ENCODE data around the gene LGR5. TPM values are rescaled to one million over a fixed set of nuclear protein-coding genes. Genes with fewer than 3 reads are reported as not detected.

Gene LGR5
- total and polyA plus RNA-seq, 10 of the 15 experiments (the other 5 are each of a cell fraction or from before 2014, with no cell fraction given): 2.1 TPM; not detected in 9

GRCh38 chr12:71499834-71500233 is 60.2 kb downstream of the LGR5 start:
- no peaks in the 10 kb centered on the region for H3K36me3 ChIP-seq (ENCODE audit: control insufficient read depth in 2 of 2, insufficient read depth in 2 of 2, low read length in 1 of 2)
- H3K79me2 ChIP-seq (ENCODE audit: control insufficient read depth, insufficient read depth, low read length): no peaks in the 10 kb centered on the region
- ATAC-seq (no peak), DNase-seq (ENCODE audit: low read depth, low spot score) (no peak), FAIRE-seq (no peak)
- 54% methylated on average over 4 of the region's 4 CpGs for WGBS (ENCODE audit: insufficient coverage, insufficient replicate concordance, low lambda C conversion rate, missing lambda C conversion rate)
- H3K4me2 ChIP-seq (ENCODE audit: control insufficient read depth, insufficient read depth): no peak overlapping the region
- H3K27ac ChIP-seq (ENCODE audit: control insufficient read depth, insufficient read depth): no peak overlapping the region
- in situ Hi-C loops (cut with MboI): no loop called here
- H4K20me1 ChIP-seq (ENCODE audit: control insufficient read depth, insufficient read depth): no peaks in the 10 kb centered on the region
- TF ChIP-seq E2F4 (IDR thresholded peaks at IDR 0.05; ENCODE audit: low read depth, low read length) (no peak), BRCA1 (IDR thresholded peaks at IDR 0.05; ENCODE audit: low read depth, low read length) (no peak), RB1 (IDR thresholded peaks at IDR 0.05; ENCODE audit: borderline replicate concordance) (no peak), EZH2 (IDR thresholded peaks at IDR 0.05; ENCODE audit: borderline replicate concordance, control insufficient read depth, low read depth, low read length) (no peak), PAX5 (IDR thresholded peaks at IDR 0.05; ENCODE audit: borderline replicate concordance, low read depth, low read length) (no peak)
- POLR2A ChIA-PET: no interaction called here
- no peak overlapping the region for H2AFZ ChIP-seq (ENCODE audit: control insufficient read depth, low read depth, low read length)
- SMC1A ChIA-PET (ENCODE audit: uncharacterized antibody, unreplicated experiment): interaction anchor here (0.5 to 1.2 kb wide), 4 partner anchors 12 to 393 kb away, joined by 3 to 4 read pairs (median 3); no protein-coding TSS in a partner anchor
- BruUV-seq (replicated peaks): no TSS peak
- no peaks in the 10 kb centered on the region for H3K4me1 ChIP-seq (ENCODE audit: control insufficient read depth, insufficient read depth, low read length)
- RAD21 ChIA-PET (ENCODE audit: unreplicated experiment): no interaction called here
- intact Hi-C loops (cut with micrococcal nuclease; ENCODE audit: unreplicated experiment): no loop called here
- H3K9ac ChIP-seq (ENCODE audit: control insufficient read depth, insufficient read depth, low read length): no peak overlapping the region
- H3K4me3 ChIP-seq: no peak overlapping the region
- no peaks in the 10 kb centered on the region; the same call in 2 of the 3 replicates for H3K9me3 ChIP-seq (replicated peaks; ENCODE audit: control insufficient read depth, insufficient read depth, low read length)
- CTCF ChIA-PET: no interaction called here
- no peaks in the 10 kb centered on the region for H3K27me3 ChIP-seq (replicated peaks in 1 of 2; ENCODE audit: control insufficient read depth in 2 of 2, insufficient read depth in 2 of 2, low read length in 1 of 2)

All from GM12878 (cell line).